Hypothalamus (tissue), 51 donors: ENCODE results near the gene BAZ1B.

ENCODE experiments used
- DNase-seq, 51 donors: peaks; one replicate each; lab custom pipeline; 2025; lab: John Stamatoyannopoulos, UW

Gene BAZ1B

GRCh38 chr7:73397521-73398281, 124.4 kb downstream of the BAZ1B start:
- DNase-seq: peak in 6 of 51 donors; percentile 5 to 32 (median 12)

GRCh38 chr7:73395538-73396503, 126.3 kb downstream of the BAZ1B start:
- DNase-seq: peak in 9 of 51 donors; percentile 2 to 45 (median 11)

GRCh38 chr7:73394422-73394821, 127.7 kb downstream of the BAZ1B start:
- no peak for DNase-seq

- DNase-seq: no peak
These were observed 130.7 kb downstream of the BAZ1B start for GRCh38 chr7:73391396-73391795.
